ENCODE results near the gene OSTN. TPM values are rescaled to one million over a fixed set of nuclear protein-coding genes. Genes with fewer than 3 reads are reported as not detected.

The OSTN gene, protein sequence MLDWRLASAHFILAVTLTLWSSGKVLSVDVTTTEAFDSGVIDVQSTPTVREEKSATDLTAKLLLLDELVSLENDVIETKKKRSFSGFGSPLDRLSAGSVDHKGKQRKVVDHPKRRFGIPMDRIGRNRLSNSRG
- not detected for total RNA-seq

DNA sequence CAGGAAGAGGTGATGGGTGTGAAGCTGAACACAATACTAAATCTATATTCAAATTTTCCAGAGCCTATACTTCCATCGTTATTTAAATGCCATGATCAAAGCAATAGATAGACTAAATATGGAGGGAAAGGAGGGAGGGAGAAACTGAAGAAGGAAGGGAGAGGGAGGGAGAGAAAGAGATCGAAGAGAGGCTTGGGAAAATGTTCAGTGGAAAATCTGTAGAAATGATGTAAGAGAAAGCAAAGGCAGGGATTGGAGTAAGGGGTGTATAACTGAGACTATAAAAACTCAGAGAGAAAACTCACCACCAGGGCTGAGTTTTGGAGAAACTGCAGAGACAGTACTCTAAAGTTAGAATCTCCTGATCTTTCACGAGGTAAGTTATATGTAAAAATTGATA lies at the start of gene OSTN:
Gene OSTN (plus strand): TSS at position 310 of the 400 bp plus-strand sequence. CDS start 13,292 bp downstream, outside the sequence.
- intact Hi-C loops (cut with DNase I), result no loop called here
- no peaks in the 10 kb centered on the region for H3K9me3 ChIP-seq
- TF ChIP-seq POLR2AphosphoS5 (IDR thresholded peaks at IDR 0.05), result no peak
- 72% methylated on average over 3 of the region's 3 CpGs for WGBS
- no peaks in the 10 kb centered on the region for H3K36me3 ChIP-seq
- H3K4me3 ChIP-seq, result no peak within 1 kb of the TSS
- H3K27me3 ChIP-seq, result no peaks in the 10 kb centered on the region
- DNase-seq (ENCODE audit: extremely low spot score), result no peak
- no peak within 1 kb of the TSS for H3K27ac ChIP-seq (replicated peaks in 1 of 4)
- no peaks in the 10 kb centered on the region for H3K4me1 ChIP-seq

DNA sequence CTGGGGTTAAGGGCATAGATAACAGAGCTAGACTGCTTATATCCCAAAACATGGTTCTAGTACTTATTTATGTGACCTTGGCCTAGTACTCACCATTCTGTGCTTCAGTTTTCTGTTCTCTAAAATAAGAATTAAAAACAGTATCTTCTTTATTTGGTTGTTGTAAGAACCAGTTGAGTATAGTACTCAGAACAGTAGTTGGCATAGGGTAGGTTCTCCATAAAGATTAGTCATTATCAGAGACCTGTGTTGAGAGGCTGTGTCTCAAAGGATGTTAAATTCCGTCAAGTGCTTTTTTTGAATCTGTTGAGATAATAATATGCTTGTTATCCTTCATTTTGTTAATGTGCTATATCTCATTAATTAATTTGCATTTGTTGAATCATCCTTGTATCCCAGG lies 47.4 kb upstream of the OSTN start:
- Histone ChIP-seq H3K9me3 (peaks cover 0 to 15% (median 8%) of the 10 kb centered on the region in 4 donors), H3K27me3 (no peaks in the 10 kb centered on the region), H3K27ac (replicated peaks in 1 of 4) (no peak overlapping the region), H3K4me3 (no peak overlapping the region), H3K4me1 (no peaks in the 10 kb centered on the region), H3K36me3 (no peaks in the 10 kb centered on the region)
- no peak for TF ChIP-seq EP300 (IDR thresholded peaks at IDR 0.05)
- intact Hi-C loops (cut with DNase I), result no loop called here
- 79% methylated on average over 1 of the region's 1 CpG for WGBS
- no peak for DNase-seq (ENCODE audit: extremely low spot score)

DNA sequence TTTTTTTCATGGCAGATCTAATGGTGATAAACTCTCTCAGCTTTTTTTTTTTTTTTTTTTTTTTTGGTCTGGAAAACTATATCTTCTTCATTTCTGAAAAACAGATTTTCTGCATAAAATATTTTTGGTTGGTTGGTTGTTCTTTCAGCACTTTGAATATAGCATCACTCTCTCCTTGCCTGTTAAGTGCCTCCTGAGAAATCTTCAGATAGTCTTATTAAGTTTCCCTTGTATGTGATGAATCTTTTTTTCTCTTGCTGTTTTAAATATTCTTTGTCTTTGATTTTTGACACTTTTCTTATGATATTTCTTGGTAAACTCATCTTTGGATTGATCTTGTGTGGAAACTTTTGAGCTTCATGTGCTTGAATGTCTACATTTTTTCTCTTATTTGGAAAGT lies 44.2 kb upstream of the OSTN start:
- TF ChIP-seq EP300 (IDR thresholded peaks at IDR 0.05), result no peak
- no peak for TF ChIP-seq POLR2A (IDR thresholded peaks at IDR 0.05; ENCODE audit: low read depth)
- no peak for TF ChIP-seq POLR2AphosphoS5 (IDR thresholded peaks at IDR 0.05)
- TF ChIP-seq, protein P1, sequence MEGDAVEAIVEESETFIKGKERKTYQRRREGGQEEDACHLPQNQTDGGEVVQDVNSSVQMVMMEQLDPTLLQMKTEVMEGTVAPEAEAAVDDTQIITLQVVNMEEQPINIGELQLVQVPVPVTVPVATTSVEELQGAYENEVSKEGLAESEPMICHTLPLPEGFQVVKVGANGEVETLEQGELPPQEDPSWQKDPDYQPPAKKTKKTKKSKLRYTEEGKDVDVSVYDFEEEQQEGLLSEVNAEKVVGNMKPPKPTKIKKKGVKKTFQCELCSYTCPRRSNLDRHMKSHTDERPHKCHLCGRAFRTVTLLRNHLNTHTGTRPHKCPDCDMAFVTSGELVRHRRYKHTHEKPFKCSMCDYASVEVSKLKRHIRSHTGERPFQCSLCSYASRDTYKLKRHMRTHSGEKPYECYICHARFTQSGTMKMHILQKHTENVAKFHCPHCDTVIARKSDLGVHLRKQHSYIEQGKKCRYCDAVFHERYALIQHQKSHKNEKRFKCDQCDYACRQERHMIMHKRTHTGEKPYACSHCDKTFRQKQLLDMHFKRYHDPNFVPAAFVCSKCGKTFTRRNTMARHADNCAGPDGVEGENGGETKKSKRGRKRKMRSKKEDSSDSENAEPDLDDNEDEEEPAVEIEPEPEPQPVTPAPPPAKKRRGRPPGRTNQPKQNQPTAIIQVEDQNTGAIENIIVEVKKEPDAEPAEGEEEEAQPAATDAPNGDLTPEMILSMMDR (IDR thresholded peaks at IDR 0.05), result no peak
- H3K27me3 ChIP-seq, result no peaks in the 10 kb centered on the region
- DNase-seq (ENCODE audit: extremely low spot score), result no peak

DNA sequence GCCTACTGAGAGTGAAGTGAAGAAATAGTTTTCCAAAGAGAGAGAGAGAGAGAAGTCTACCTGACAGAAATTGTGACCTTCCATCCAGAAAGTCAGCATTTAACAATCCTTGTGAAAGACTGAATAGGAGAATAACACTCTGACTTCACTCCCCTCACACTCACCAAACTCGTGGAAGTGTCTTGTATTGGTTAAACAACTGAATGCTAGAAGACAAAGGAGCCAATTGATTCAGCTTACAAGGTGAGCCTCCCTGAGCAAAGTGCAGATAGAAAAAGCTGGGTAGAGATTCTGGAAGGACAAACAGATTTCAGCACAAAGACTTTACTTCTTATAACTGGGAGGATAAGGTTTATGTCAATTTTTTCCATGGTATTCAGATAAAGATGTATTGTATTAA lies 40.8 kb upstream of the OSTN start:
- no peaks in the 10 kb centered on the region for H3K36me3 ChIP-seq
- no peak for DNase-seq (ENCODE audit: extremely low spot score)
- H3K27me3 ChIP-seq, result no peaks in the 10 kb centered on the region
- intact Hi-C loops (cut with DNase I), result no loop called here
- no peak overlapping the region for H3K4me3 ChIP-seq
- 59% methylated on average over 1 of the region's 1 CpG for WGBS
- H3K27ac ChIP-seq (replicated peaks in 1 of 4), result no peak overlapping the region
- H3K4me1 ChIP-seq, result peaks cover 0 to 8% (median 0%) of the 10 kb centered on the region in 4 donors
- TF ChIP-seq, protein P1 (IDR thresholded peaks at IDR 0.05), result no peak
- no peak for TF ChIP-seq EP300 (IDR thresholded peaks at IDR 0.05)
- TF ChIP-seq POLR2AphosphoS5 (IDR thresholded peaks at IDR 0.05), result no peak
- no peak for TF ChIP-seq POLR2A (IDR thresholded peaks at IDR 0.05; ENCODE audit: low read depth)
- H3K9me3 ChIP-seq, result peaks cover 0 to 15% (median 8%) of the 10 kb centered on the region in 4 donors

More for the DNA sequence above, 44.2 kb upstream of the OSTN start:
- Histone ChIP-seq H3K4me1 (peaks cover 0 to 8% (median 0%) of the 10 kb centered on the region in 4 donors), H3K9me3 (peaks cover 0 to 15% (median 8%) of the 10 kb centered on the region in 4 donors), H3K4me3 (no peak overlapping the region), H3K27ac (replicated peaks in 1 of 4) (no peak overlapping the region), H3K36me3 (no peaks in the 10 kb centered on the region)
- intact Hi-C loops (cut with DNase I), result no loop called here

DNA sequence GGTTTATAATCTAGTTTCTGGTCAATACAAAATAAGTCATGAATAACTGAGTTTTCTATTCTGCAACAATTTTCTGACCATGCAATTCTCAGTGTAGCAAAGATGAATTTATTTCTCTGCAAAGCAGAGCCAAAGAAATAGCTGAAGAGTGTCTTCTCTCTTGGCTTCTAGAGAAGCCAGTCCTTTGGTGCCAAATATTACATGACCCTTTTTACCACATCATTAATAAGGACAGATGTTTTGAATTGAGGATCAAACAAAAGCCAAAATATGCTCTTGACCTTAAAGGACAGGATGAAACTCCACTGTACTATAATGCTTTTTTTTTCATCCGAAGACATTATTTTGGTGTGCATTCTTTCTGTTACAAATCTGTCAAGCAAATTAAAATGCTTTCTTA lies 40.2 kb upstream of the OSTN start:
- no peak overlapping the region for H3K27ac ChIP-seq (replicated peaks in 1 of 4)
- H3K4me1 ChIP-seq, result peaks cover 0 to 8% (median 0%) of the 10 kb centered on the region in 4 donors
- 43% methylated on average over 1 of the region's 1 CpG for WGBS
- H3K27me3 ChIP-seq, result no peaks in the 10 kb centered on the region
- TF ChIP-seq EP300 (IDR thresholded peaks at IDR 0.05) (no peak), POLR2A (IDR thresholded peaks at IDR 0.05; ENCODE audit: low read depth) (no peak), POLR2AphosphoS5 (IDR thresholded peaks at IDR 0.05) (no peak)
- TF ChIP-seq, protein P1 (IDR thresholded peaks at IDR 0.05), result no peak
- no peaks in the 10 kb centered on the region for H3K36me3 ChIP-seq
- H3K9me3 ChIP-seq, result peaks cover 0 to 15% (median 8%) of the 10 kb centered on the region in 4 donors
- H3K4me3 ChIP-seq, result no peak overlapping the region
- intact Hi-C loops (cut with DNase I), result no loop called here
- no peak for DNase-seq (ENCODE audit: extremely low spot score)

DNA sequence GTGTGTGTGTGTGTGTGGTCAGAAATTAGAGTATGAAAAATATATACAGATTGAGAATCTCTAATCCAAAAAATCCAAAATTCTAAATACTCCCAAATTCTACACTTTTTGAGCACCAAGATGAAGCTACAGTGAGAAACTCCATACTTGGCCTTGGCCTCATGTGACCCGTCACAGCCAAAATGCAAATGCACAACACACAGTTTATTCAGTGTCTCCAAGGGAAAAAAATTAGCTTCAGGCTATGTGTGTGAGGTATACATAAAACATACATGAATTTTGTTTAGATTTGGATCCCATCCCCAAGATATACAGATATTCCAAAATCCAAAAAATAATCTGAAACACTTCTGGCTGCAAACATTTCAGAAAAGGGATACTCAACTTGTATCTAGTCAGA lies 33.2 kb upstream of the OSTN start:
- no peaks in the 10 kb centered on the region for H3K9me3 ChIP-seq
- H3K4me1 ChIP-seq, result peaks cover 0 to 8% (median 0%) of the 10 kb centered on the region in 4 donors
- no peaks in the 10 kb centered on the region for H3K27me3 ChIP-seq
- H3K27ac ChIP-seq (replicated peaks in 1 of 4), result no peak overlapping the region
- no peaks in the 10 kb centered on the region for H3K36me3 ChIP-seq
- TF ChIP-seq POLR2A (IDR thresholded peaks at IDR 0.05; ENCODE audit: low read depth) (no peak), POLR2AphosphoS5 (IDR thresholded peaks at IDR 0.05) (no peak), EP300 (IDR thresholded peaks at IDR 0.05) (no peak)
- TF ChIP-seq, protein P1 (IDR thresholded peaks at IDR 0.05), result no peak
- 96% methylated on average over 1 of the region's 1 CpG for WGBS
- DNase-seq (ENCODE audit: extremely low spot score), result no peak
- no peak overlapping the region for H3K4me3 ChIP-seq
- intact Hi-C loops (cut with DNase I), result no loop called here
